GM19455 (cell line): ENCODE measurements around the gene PCDHB6.
"Not testable (repeated sequence)": the region's sequence is repeated elsewhere in the genome, so short reads cannot be mapped to it uniquely, and the experiment has no call there.

ENCODE experiments used
- ATAC-seq: cut with Tn5 transposase; IDR thresholded peaks from one replicate; pipeline ENCODE4 v1.9.1; 2021; ENCODE audit not compliant: unreplicated experiment

PCDHB6 gene

GRCh38 chr5:141201646-141202045 lies 51.8 kb downstream of the PCDHB6 start:
- not testable (repeated sequence) for ATAC-seq
